Adrenal gland (tissue), 12 donors: ENCODE measurements around the gene DPP10. TPM values are rescaled to one million over a fixed set of nuclear protein-coding genes. Genes with fewer than 3 reads are reported as not detected.

ENCODE experiments used
- DNase-seq, 7 donors: peaks; one replicate each; pipeline ENCODE4 v3.0.0-alpha.2; 2019 to 2020
- H3K27ac ChIP-seq, 5 donors: fragments of 200-600 bp; sonication (generic) in 4 of 5; 1 replicate in 3 of 5; 2 replicates in 2 of 5; pipeline versions ENCODE4 v1.5.1 to v1.8.0; 2016 to 2020; ENCODE audit warnings: mild to moderate bottlenecking in 1 of 5
- H3K27me3 ChIP-seq: fragments of 200-600 bp; 2 replicates; pipeline ENCODE4 v1.8.0; 2021
- H3K36me3 ChIP-seq, 2 donors: fragments of 200-600 bp; replicated peaks in 1 of 2; 1 replicate in 1 of 2; 2 replicates in 1 of 2; pipeline versions ENCODE4 v1.5.1 to v1.8.0; 2018 to 2022
- H3K4me1 ChIP-seq, 2 donors: fragments of 200-600 bp; replicated peaks in 1 of 2; 1 replicate in 1 of 2; 2 replicates in 1 of 2; pipeline versions ENCODE4 v1.5.1 to v1.8.0; 2018 to 2021
- H3K4me3 ChIP-seq, 4 donors: fragments of 200-600 bp; sonication (generic) in 3 of 4; one replicate each; pipeline ENCODE4 v1.5.1; 2016 to 2018
- H3K9me3 ChIP-seq, 3 donors: fragments of 200-600 bp; sonication (generic) in 1 of 3; replicated peaks in 1 of 3; 1 replicate in 2 of 3; 2 replicates in 1 of 3; pipeline versions ENCODE4 v1.5.1 to v1.8.0; 2016 to 2021
- POLR2A ChIP-seq, 2 donors: fragments of 450-650 bp; IDR thresholded peaks; one replicate each; pipeline ENCODE4 v1.6.1; 2017; ENCODE audit warnings: antibody characterized with exemption in 2 of 2, mild to moderate bottlenecking in 2 of 2, moderate library complexity in 1 of 2
- WGBS, 4 donors: extraction: QIAGEN DNeasy Blood & Tissue Kit in 2 of 4; methylation state at CpG; one replicate each; pipeline versions ENCODE4 v1.1.5 to v1.1.7; 2013 to 2017; 5-methylcytosine and 5-hydroxymethylcytosine counted together
- intact Hi-C, 2 donors: fragments of 100-400 bp; cut with DNase I; formaldehyde crosslinking; loops; one replicate each; pipeline versions ENCODE4 v1.14.1 to v1.15.0; 2022 to 2023
- polyA plus RNA-seq, 3 donors: library from polyadenylated mRNA; stranded (reverse); fragments of 200-250 nt in 2 of 3; fragments of 350-450 nt in 1 of 3; fragmentation: Illumina TruSeq in 1 of 3; extraction: RNeasy Lipid Tissue Mini Kit (QIAGEN cat#74804) in 1 of 3; gene quantifications; one replicate each; pipeline ENCODE4 v1.2.3, GENCODE V29; 2013 to 2014
- total RNA-seq, 9 donors: library from RNA; depleted of rRNA in 4 of 9; stranded (reverse); fragments of >200 nt in 4 of 9; fragments of 120-200 nt in 1 of 9; fragmentation: NEBNext Ultra II Directional in 1 of 9; extraction: Animal tissue kit (Norgen Biotek cat#: 25700) in 1 of 9; gene quantifications; one replicate each; pipeline versions ENCODE4 v1.1.0 to v1.2.4, GENCODE V29; 2013 to 2023
- TF ChIP-seq, protein P1 (sequence below), 6 experiments: fragments of 450-650 bp in 4 of 6; fragments of 200-600 bp in 2 of 6; sonication (generic) in 1 of 6; IDR thresholded peaks; 1 replicate in 5 of 6; 2 replicates in 1 of 6; pipeline versions ENCODE4 v1.5.1 to v1.8.0; 2016 to 2021; ENCODE audit warnings: antibody characterized with exemption in 6 of 6, mild to moderate bottlenecking in 2 of 6, moderate library complexity in 1 of 6
- donor health status: healthy with polysubstance abuse.
- donor health status: Bipolar disorder and iron deficiency.
- donor health status: DM: yes; HTN: yes; CAD: no.
- donor health status: DM: no; HTN: no; CAD: no.
- donor health status: DM: no; HTN: no; CAD: no.
- donor health status: DM: yes; HTN: yes; CAD: no.

Gene DPP10
- total and polyA plus RNA-seq, 12 donors = 5.2 to 257 (median 32.0) TPM

DNA sequence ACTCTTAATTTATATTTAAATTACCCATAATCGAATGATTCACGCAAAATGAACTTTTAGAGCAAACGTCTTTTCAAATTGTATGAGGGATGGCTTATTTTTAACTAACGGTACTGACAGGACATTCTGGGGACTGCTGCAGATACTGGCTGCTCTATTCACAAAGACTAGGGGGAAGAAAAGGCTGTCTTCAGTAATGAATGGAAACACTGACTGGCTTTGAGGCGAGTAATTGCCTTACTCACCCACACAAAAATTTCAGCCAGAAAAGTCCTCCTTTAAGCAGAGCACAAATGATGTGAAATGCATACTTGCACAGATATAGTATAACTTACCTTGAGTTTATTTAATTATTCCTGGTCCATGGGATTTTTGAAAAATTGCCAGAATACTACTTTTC lies 852.6 kb downstream of the DPP10 start:
- Histone ChIP-seq H3K36me3 (no peaks in the 10 kb centered on the region), H3K27ac (no peak overlapping the region), H3K9me3 (no peaks in the 10 kb centered on the region), H3K27me3 (no peaks in the 10 kb centered on the region), H3K4me1 (no peaks in the 10 kb centered on the region), H3K4me3 (no peak overlapping the region)
- no peak for DNase-seq
- TF ChIP-seq, protein P1, sequence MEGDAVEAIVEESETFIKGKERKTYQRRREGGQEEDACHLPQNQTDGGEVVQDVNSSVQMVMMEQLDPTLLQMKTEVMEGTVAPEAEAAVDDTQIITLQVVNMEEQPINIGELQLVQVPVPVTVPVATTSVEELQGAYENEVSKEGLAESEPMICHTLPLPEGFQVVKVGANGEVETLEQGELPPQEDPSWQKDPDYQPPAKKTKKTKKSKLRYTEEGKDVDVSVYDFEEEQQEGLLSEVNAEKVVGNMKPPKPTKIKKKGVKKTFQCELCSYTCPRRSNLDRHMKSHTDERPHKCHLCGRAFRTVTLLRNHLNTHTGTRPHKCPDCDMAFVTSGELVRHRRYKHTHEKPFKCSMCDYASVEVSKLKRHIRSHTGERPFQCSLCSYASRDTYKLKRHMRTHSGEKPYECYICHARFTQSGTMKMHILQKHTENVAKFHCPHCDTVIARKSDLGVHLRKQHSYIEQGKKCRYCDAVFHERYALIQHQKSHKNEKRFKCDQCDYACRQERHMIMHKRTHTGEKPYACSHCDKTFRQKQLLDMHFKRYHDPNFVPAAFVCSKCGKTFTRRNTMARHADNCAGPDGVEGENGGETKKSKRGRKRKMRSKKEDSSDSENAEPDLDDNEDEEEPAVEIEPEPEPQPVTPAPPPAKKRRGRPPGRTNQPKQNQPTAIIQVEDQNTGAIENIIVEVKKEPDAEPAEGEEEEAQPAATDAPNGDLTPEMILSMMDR (IDR thresholded peaks at IDR 0.05) = no peak
- no peak for TF ChIP-seq POLR2A (IDR thresholded peaks at IDR 0.05)
- 73 to 78% (median 76%) methylated on average over 5 of the region's 5 CpGs for WGBS, 4 donors
- intact Hi-C loops = no loop called here

DNA sequence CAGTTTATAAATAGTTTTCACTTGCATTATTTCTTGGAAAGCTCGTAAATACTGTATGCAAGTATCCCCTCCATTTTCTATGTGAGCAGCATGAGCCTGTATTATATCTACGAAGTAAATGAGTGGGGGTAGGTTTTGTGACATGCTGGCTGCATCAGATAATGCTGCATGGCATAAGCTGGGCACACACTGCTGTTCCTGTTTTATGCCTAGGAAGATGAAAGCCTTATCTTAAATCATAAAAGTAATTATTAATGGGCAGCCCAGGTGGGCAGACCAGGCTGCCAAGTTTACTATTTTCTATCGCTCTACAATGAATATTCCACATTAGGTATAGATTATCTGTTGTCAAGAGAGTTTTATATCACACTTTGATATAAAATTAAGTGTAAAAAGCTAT lies 854.6 kb downstream of the DPP10 start:
- Histone ChIP-seq H3K36me3 (no peaks in the 10 kb centered on the region), H3K27me3 (no peaks in the 10 kb centered on the region), H3K9me3 (no peaks in the 10 kb centered on the region), H3K4me3 (no peak overlapping the region), H3K4me1 (no peaks in the 10 kb centered on the region), H3K27ac (no peak overlapping the region)
- DNase-seq = no peak
- intact Hi-C loops = no loop called here
- TF ChIP-seq POLR2A (IDR thresholded peaks at IDR 0.05) = no peak
- TF ChIP-seq, protein P1 (IDR thresholded peaks at IDR 0.05) = no peak
- 81 to 92% (median 87%) methylated on average over 3 of the region's 3 CpGs for WGBS, 4 donors

DNA sequence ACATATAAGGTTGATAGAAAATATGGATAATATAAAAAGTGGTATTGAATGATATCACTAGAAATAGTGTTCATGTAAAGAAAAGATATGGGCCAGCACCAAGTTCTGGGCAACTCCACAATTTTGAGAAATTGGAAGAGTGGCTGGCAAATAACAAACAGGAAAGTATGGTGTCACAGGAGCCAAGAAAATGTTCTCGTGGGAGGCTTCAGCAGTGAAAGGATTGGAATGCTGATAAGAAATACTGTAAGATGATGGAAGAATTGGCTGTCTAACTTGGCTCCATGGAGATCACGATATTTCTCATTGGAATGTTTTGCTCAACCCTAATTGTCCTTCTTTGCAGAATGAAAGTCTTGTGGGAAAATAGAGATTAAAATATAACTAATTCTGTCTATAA lies 856.8 kb downstream of the DPP10 start:
- DNase-seq = no peak
- TF ChIP-seq, protein P1 (IDR thresholded peaks at IDR 0.05) = no peak
- no peak for TF ChIP-seq POLR2A (IDR thresholded peaks at IDR 0.05)
- no peaks in the 10 kb centered on the region for H3K36me3 ChIP-seq
- no peaks in the 10 kb centered on the region for H3K4me1 ChIP-seq
- H3K27ac ChIP-seq = no peak overlapping the region
- no peaks in the 10 kb centered on the region for H3K9me3 ChIP-seq
- H3K4me3 ChIP-seq = no peak overlapping the region
- WGBS, 4 donors = 37 to 70% (median 55%) methylated on average over 2 of the region's 2 CpGs
- intact Hi-C loops = no loop called here
- H3K27me3 ChIP-seq = no peaks in the 10 kb centered on the region

DNA sequence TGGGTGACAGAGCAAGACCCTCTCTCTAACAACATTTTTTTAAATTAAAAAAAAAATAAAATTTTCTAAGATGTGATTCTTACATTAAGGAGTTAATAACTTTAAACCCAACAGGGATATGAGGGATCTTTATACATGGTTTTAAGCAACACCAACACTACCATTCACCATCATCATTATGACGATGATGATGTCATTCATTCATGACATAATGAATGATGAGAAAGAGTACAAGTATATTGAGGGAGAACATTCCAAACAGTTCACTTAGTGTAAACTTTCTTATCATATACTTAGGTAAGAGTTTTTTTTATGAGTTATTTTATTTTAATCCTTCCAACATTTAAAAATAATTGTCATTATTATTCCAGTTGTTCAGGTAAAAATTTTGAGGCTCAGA lies 863.3 kb downstream of the DPP10 start:
- no peak overlapping the region for H3K27ac ChIP-seq
- intact Hi-C loops = no loop called here
- TF ChIP-seq, protein P1 (IDR thresholded peaks at IDR 0.05) = no peak
- TF ChIP-seq POLR2A (IDR thresholded peaks at IDR 0.05) = no peak
- 70 to 86% (median 84%) methylated on average over 1 of the region's 1 CpG for WGBS, 4 donors
- H3K4me3 ChIP-seq = no peak overlapping the region
- H3K36me3 ChIP-seq = no peaks in the 10 kb centered on the region
- no peaks in the 10 kb centered on the region for H3K4me1 ChIP-seq
- DNase-seq = no peak
- H3K9me3 ChIP-seq = no peaks in the 10 kb centered on the region
- no peaks in the 10 kb centered on the region for H3K27me3 ChIP-seq
